VCaP (cell line): ENCODE data around the gene ZNF750.

Experiments used
- H3K27ac ChIP-seq: fragments of 450-650 bp; 2 replicates; pipeline ENCODE4 v1.5.1; 2017
- CTCF ChIP-seq: fragments of 450-650 bp; conservative IDR thresholded peaks from 2 replicates; pipeline ENCODE4 v1.5.1; 2017; ENCODE audit warnings: mild to moderate bottlenecking, moderate library complexity

Gene ZNF750

DNA sequence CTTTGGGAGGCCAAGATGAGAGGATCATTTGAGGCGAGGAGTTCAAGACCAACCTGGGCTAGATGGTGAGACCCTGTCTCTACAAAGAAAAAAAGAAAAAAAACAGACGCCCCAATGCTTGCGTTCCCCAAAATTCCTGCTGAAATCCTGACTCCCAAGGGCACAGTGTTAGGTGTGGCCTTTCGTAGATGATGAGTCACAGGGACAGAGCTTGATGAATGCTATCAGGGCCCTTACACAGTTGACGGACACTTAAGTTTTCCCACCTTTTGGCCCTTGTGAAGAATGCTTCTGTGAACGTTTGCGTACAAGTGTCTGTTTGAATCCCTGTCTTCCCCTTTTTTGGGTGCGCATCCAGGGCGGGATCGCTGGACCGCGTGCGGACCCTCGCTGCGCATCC is 16.5 kb upstream of the ZNF750 start:
- no peak overlapping the region for H3K27ac ChIP-seq
- TF ChIP-seq CTCF: no peak

DNA sequence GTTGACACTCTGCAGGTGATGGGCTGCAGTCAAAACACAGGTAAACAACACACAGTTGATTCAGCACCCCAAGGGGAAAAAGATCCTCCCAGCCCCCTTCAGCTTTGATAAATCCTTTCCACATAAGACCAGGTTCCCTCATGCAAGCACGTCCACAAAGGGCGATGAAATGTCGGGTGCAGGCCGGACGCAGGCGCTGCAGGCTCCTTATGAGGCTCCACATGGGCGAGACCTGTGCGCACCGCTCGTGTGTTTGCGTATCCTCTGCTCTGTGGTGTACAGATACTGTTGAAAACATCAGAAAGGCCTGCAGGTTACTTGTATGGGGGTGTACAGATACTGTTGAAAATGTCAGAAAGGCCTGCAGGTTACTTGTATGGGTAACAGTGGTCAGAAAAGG is 14.4 kb upstream of the ZNF750 start:
- no peak for TF ChIP-seq CTCF
- H3K27ac ChIP-seq: no peak overlapping the region

DNA sequence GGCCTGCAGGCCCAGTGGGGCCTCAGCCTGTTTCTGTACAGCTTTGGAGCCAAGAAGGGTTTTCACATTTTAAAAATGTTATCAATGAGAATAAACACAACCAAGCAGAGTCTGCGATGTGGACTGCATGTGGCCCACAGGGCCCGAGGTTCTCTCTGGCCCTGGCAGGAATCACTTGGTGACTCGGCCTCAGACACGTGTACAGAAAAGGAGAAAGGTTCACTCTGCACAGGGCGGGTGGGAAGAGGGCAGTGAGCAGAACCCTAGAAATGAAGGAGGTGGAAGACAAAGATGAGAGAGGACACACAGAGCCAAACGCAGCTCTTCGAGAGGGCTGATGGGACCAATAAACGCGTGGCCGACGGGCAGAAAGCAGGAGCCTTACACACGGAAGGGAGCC is 11.6 kb upstream of the ZNF750 start:
- H3K27ac ChIP-seq: no peak overlapping the region
- no peak for TF ChIP-seq CTCF

GRCh38 chr17:82849076-82849945 is 9.5 kb upstream of the ZNF750 start:
- H3K27ac ChIP-seq: no peak overlapping the region
- no peak for TF ChIP-seq CTCF

- TF ChIP-seq CTCF: no peak
- no peak overlapping the region for H3K27ac ChIP-seq
These were observed 8.3 kb upstream of the ZNF750 start for GRCh38 chr17:82848022-82848592.

GRCh38 chr17:82846061-82846691 is 6.4 kb upstream of the ZNF750 start:
- TF ChIP-seq CTCF: no peak
- H3K27ac ChIP-seq: no peak overlapping the region

GRCh38 chr17:82845163-82845807 is 5.5 kb upstream of the ZNF750 start:
- TF ChIP-seq CTCF: no peak
- H3K27ac ChIP-seq: no peak overlapping the region
